Naive thymus-derived CD8-positive, alpha-beta T cell (primary cell): ENCODE results near the gene INPP5K. TPM values are rescaled to one million over a fixed set of nuclear protein-coding genes. Genes with fewer than 3 reads are reported as not detected.

ENCODE experiments used
- ATAC-seq, 2 donors: fragments of 150-1000 bp; cut with Tn5 transposase in 1 of 2; sonication (Bioruptor Pico), chemical (Tn5 transposase) in 1 of 2; 1 replicate in 1 of 2; 2 replicates in 1 of 2; pipeline ENCODE4 v1.10.0; 2021; ENCODE audit warnings: mild to moderate bottlenecking in 2 of 2, moderate library complexity in 2 of 2
- POLR2A ChIA-PET: fragments of 350-600 bp; sonication (Branson Sonifier 250); formaldehyde crosslinking; loops from one replicate; lab custom pipeline; 2021; ENCODE audit warnings: antibody characterized with exemption; lab: Charles Lee
- DNase-seq, 10 donors: peaks; one replicate each; pipeline versions ENCODE4 v3.0.0 to v3.0.0-alpha.2; 2020 to 2022
- H3K27ac Mint-ChIP-seq, 10 donors: one replicate each; pipeline ENCODE4 v1.8.0; 2020 to 2022; ENCODE audit warnings: mild to moderate bottlenecking in 10 of 10, mixed read lengths in 10 of 10, moderate library complexity in 4 of 10, inconsistent platforms in 1 of 10
- H3K27me3 Mint-ChIP-seq, 5 donors: one replicate each; pipeline ENCODE4 v1.8.0; 2021 to 2022; ENCODE audit warnings: mixed read lengths in 5 of 5
- H3K36me3 Mint-ChIP-seq, 3 donors: one replicate each; pipeline ENCODE4 v1.8.0; 2020 to 2022; ENCODE audit warnings: mixed read lengths in 3 of 3, mild to moderate bottlenecking in 2 of 3, inconsistent platforms in 1 of 3
- H3K4me1 Mint-ChIP-seq, 4 donors: one replicate each; pipeline ENCODE4 v1.8.0; 2021 to 2022; ENCODE audit warnings: mixed read lengths in 4 of 4
- H3K4me3 Mint-ChIP-seq, 10 donors: one replicate each; pipeline ENCODE4 v1.8.0; 2020 to 2022; ENCODE audit warnings: mild to moderate bottlenecking in 10 of 10, mixed read lengths in 10 of 10, moderate library complexity in 6 of 10, inconsistent platforms in 1 of 10
- H3K9me3 Mint-ChIP-seq, 9 donors: one replicate each; pipeline ENCODE4 v1.8.0; 2020 to 2022; ENCODE audit warnings: mixed read lengths in 9 of 9, mild to moderate bottlenecking in 3 of 9, inconsistent platforms in 1 of 9, moderate library complexity in 1 of 9
- polyA plus RNA-seq, 3 donors: library from polyadenylated mRNA; unstranded; fragments of 300-500 nt; fragmentation: Illumina TruSeq; gene quantifications; one replicate each; pipeline ENCODE4 v1.2.3, GENCODE V29; 2021
- total RNA-seq, 8 experiments: library from RNA in 2 of 8; stranded (reverse) in 2 of 8; gene quantifications; one replicate each; pipeline ENCODE4 v1.2.3 and lab custom pipeline; 2021 to 2026

The INPP5K gene
- total and polyA plus RNA-seq, 5 experiments from 2014 or later, result 62.0 to 93.8 (median 75.4) TPM

- no peaks in the 10 kb centered on the region for H3K36me3 Mint-ChIP-seq
- POLR2A ChIA-PET, result no interaction called here
- no peaks in the 10 kb centered on the region for H3K9me3 Mint-ChIP-seq
- H3K27me3 Mint-ChIP-seq, result no peaks in the 10 kb centered on the region
- DNase-seq (no peak), ATAC-seq (no peak)
- H3K27ac Mint-ChIP-seq, result peak overlapping the region in 1 of 10 donors; percentile 33
- H3K4me3 Mint-ChIP-seq, result no peak overlapping the region
- H3K4me1 Mint-ChIP-seq, result peaks cover 13 to 24% (median 16%) of the 10 kb centered on the region in 4 donors
These were observed 41.0 kb downstream of the INPP5K start for GRCh38 chr17:1475321-1475854.

- DNase-seq, result no peak
- H3K27ac Mint-ChIP-seq, result no peak overlapping the region
- POLR2A ChIA-PET, result interaction anchor here (0.5 to 2.8 kb wide), 5 partner anchors 11 to 42 kb away, joined by 3 to 10 read pairs (median 4); partner anchors contain the start of gene INPP5K
These were observed 41.8 kb downstream of the INPP5K start for GRCh38 chr17:1474402-1475189.

DNA sequence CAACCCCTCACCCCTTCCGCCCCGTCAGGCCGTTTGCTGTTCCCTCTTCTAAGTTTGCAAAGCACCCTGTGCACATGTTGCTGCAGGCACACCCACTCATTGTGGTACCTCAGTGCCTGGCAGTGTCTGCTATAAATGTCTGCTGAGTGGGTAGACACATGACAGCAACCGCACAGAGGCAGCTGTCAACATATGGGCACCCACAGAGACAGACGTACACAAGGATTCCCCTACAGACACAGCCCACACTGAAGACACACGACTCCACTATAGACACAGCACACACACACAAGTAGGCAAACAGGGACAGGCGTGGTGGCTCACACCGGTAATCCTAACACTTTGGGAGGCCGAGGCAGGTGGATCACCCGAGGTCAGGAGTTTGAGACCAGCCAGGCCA lies 42.6 kb downstream of the INPP5K start:
- Mint-ChIP-seq H3K9me3 (peaks cover 0 to 2% (median 0%) of the 10 kb centered on the region in 9 donors), H3K27ac (peak overlapping the region in 8 of 10 donors; percentile 20 to 89 (median 80)), H3K4me1 (peaks cover 13 to 24% (median 16%) of the 10 kb centered on the region in 4 donors), H3K36me3 (no peaks in the 10 kb centered on the region), H3K4me3 (peak overlapping the region in 5 of 10 donors; percentile 31 to 52 (median 43)), H3K27me3 (no peaks in the 10 kb centered on the region)
- POLR2A ChIA-PET, result interaction anchor here (0.5 to 2.8 kb wide), 3 partner anchors 11 to 43 kb away, joined by 4 to 10 read pairs (median 7); partner anchors contain the start of gene INPP5K
- DNase-seq (peak in 5 of 10 donors; percentile 45 to 74 (median 64)), ATAC-seq (peak; percentile 96)

More at GRCh38 chr17:1474402-1475189, 41.8 kb downstream of the INPP5K start:
- Mint-ChIP-seq H3K27me3 (no peaks in the 10 kb centered on the region), H3K9me3 (no peaks in the 10 kb centered on the region), H3K4me1 (peaks cover 13 to 24% (median 16%) of the 10 kb centered on the region in 4 donors), H3K36me3 (no peaks in the 10 kb centered on the region), H3K4me3 (no peak overlapping the region)
- no peak for ATAC-seq

GRCh38 chr17:1473170-1473569 lies 43.2 kb downstream of the INPP5K start:
- Mint-ChIP-seq H3K4me1 (peaks cover 13 to 24% (median 18%) of the 10 kb centered on the region in 4 donors), H3K27me3 (no peaks in the 10 kb centered on the region), H3K36me3 (peaks cover 0 to 4% (median 0%) of the 10 kb centered on the region in 3 donors), H3K4me3 (peak overlapping the region in 4 of 10 donors; percentile 19 to 68 (median 37)), H3K9me3 (peaks cover 0 to 2% (median 0%) of the 10 kb centered on the region in 9 donors), H3K27ac (peak overlapping the region in 5 of 10 donors; percentile 3 to 83 (median 55))
- POLR2A ChIA-PET, result interaction anchor here (1.2 to 2.8 kb wide), 2 partner anchors 43 to 108 kb away, joined by 3 to 7 read pairs; partner anchors contain the start of gene INPP5K
- DNase-seq (peak in 1 of 10 donors; percentile 23), ATAC-seq (peak; percentile 60 to 65)

DNA sequence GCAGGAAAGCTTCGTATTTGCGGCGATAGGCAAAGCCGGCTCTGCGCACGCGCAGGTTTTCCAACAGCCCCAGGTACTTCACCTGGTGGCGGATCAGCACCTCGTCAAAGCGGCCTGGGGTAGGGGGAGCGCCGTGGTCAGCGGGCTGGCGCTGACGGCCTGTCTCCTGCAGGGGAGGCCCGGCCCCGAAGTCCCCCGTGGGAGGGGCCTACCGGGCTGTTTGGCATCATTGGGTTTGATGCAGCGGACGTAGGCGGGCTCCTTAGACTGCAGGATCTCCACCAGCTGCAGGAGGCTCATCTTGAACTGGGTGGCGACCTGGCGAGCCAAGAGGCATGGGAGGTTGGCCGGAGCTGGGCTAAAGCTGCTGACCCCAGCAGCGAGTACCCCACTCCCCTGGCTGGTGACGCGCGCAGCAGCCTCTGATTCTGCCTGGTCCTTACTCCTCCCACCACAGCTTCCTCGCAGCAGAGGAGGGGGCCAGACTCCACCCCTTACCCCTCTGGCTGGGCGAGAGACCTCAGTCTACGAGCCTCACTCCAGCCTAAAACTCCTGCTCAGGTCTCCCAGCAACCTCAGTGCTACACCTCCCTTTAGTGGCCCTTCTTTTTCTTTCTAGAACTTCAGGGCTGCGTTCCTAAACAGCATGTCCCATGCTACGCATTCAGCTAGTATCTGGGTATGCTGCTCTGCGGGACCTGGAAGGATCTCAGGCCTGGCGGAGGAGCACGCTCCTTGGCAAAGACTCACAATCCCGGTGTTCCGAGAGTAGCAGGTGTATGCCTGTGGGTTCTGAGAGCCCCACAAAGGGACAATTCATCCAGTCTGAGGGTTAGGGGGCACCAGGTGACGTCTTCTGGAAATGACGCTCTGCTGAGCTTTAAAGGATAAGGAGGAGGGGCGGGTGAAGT lies 44.2 kb downstream of the INPP5K start:
- Mint-ChIP-seq H3K27ac (peak overlapping the region in 2 of 10 donors; percentile 49 to 53), H3K4me1 (peaks cover 13 to 24% (median 18%) of the 10 kb centered on the region in 4 donors), H3K4me3 (peak overlapping the region in 2 of 10 donors; percentile 18 to 68), H3K36me3 (peaks cover 0 to 5% (median 0%) of the 10 kb centered on the region in 3 donors), H3K27me3 (no peaks in the 10 kb centered on the region), H3K9me3 (peaks cover 0 to 2% (median 0%) of the 10 kb centered on the region in 9 donors)
- no peak for ATAC-seq
- DNase-seq, result no peak
- POLR2A ChIA-PET, result interaction anchor here (1.2 to 2.8 kb wide), 2 partner anchors 44 to 107 kb away, joined by 3 to 7 read pairs; partner anchors contain the start of gene INPP5K

DNA sequence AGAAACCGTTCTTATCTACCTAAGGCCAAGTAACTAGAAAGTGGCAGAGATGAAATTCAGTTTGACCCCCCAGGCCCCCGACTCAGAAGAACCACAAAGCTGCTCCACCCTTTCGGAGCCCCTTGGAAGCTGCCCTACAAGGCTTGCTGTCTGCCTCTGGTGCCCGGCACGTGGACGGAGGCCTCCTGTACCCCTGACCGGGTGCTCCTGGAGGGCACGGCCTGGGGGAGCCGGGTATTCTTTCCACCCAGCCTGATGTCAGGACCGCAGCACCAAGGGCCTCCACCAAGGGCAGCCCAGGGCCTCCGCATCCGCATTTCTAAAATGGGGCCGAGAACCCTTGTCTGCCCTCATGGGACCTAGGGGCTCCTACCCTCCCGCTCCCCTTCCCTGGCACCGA lies 44.9 kb downstream of the INPP5K start:
- H3K9me3 Mint-ChIP-seq, result peaks cover 0 to 2% (median 0%) of the 10 kb centered on the region in 9 donors
- peak overlapping the region in 1 of 10 donors; percentile 62 for H3K27ac Mint-ChIP-seq
- no peaks in the 10 kb centered on the region for H3K27me3 Mint-ChIP-seq
- peaks cover 13 to 22% (median 18%) of the 10 kb centered on the region in 4 donors for H3K4me1 Mint-ChIP-seq
- POLR2A ChIA-PET, result no interaction called here
- no peak for ATAC-seq
- DNase-seq, result no peak
- peaks cover 0 to 5% (median 0%) of the 10 kb centered on the region in 3 donors for H3K36me3 Mint-ChIP-seq
- no peak overlapping the region for H3K4me3 Mint-ChIP-seq

- no peak for ATAC-seq
- no peak for DNase-seq
- Mint-ChIP-seq H3K27ac (peak overlapping the region in 1 of 10 donors; percentile 62), H3K4me1 (peaks cover 13 to 20% (median 18%) of the 10 kb centered on the region in 4 donors), H3K4me3 (no peak overlapping the region), H3K9me3 (peaks cover 0 to 2% (median 0%) of the 10 kb centered on the region in 9 donors), H3K27me3 (no peaks in the 10 kb centered on the region), H3K36me3 (peaks cover 0 to 5% (median 0%) of the 10 kb centered on the region in 3 donors)
- POLR2A ChIA-PET, result interaction anchor here (0.6 kb wide), 1 partner anchor 15 kb away, joined by 3 read pairs; the partner anchor contains the start of gene CRK
These were observed 45.5 kb downstream of the INPP5K start for GRCh38 chr17:1470755-1471462.

GRCh38 chr17:1470071-1470754 lies 46.2 kb downstream of the INPP5K start:
- Mint-ChIP-seq H3K4me3 (no peak overlapping the region), H3K9me3 (peaks cover 0 to 2% (median 0%) of the 10 kb centered on the region in 9 donors), H3K27ac (peak overlapping the region in 1 of 10 donors; percentile 46), H3K27me3 (no peaks in the 10 kb centered on the region), H3K36me3 (peaks cover 0 to 5% (median 0%) of the 10 kb centered on the region in 3 donors), H3K4me1 (peaks cover 13 to 24% (median 18%) of the 10 kb centered on the region in 4 donors)
- ATAC-seq, result no peak
- POLR2A ChIA-PET, result interaction anchor here (0.6 kb wide), 1 partner anchor 14 kb away, joined by 3 read pairs; the partner anchor contains the start of gene CRK
- no peak for DNase-seq

- no peak for ATAC-seq
- peaks cover 0 to 2% (median 0%) of the 10 kb centered on the region in 9 donors for H3K9me3 Mint-ChIP-seq
- no peak overlapping the region for H3K4me3 Mint-ChIP-seq
- POLR2A ChIA-PET, result no interaction called here
- peaks cover 0 to 5% (median 0%) of the 10 kb centered on the region in 3 donors for H3K36me3 Mint-ChIP-seq
- no peak for DNase-seq
- H3K27me3 Mint-ChIP-seq, result no peaks in the 10 kb centered on the region
- H3K27ac Mint-ChIP-seq, result peak overlapping the region in 1 of 10 donors; percentile 54
- peaks cover 13 to 24% (median 17%) of the 10 kb centered on the region in 4 donors for H3K4me1 Mint-ChIP-seq
These were observed 47.1 kb downstream of the INPP5K start for GRCh38 chr17:1469231-1469852.

DNA sequence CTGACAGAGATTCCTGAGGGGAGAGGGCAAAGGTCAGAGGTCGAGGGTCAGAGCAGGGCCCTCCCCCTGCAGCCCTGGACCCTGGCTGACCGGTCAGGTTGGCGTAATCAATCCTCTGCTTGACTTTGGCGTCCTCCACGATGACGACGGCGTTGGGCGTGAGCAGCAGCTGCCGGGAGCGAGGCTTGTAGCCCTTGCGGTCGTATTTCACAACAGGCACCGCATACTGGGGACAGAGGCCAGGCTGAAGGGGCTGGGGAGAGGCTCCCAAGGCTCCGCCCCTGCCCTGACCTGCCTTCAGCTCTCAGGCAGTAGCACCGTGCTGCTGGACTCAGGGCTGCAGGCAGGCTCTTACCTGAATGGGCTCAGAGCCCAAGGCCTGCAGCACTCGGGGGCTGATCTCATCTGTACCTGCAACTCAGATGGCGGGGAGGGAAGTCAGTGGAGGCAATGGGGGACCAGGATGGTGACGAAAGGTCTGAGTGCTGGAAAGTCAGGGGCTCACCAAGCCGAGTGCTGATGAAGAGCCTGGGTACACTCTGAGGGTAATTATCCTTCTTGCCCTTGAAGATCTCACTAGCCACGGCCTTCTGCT lies 48.4 kb downstream of the INPP5K start:
- no peak for DNase-seq
- Mint-ChIP-seq H3K4me3 (no peak overlapping the region), H3K36me3 (peaks cover 0 to 5% (median 0%) of the 10 kb centered on the region in 3 donors), H3K27ac (no peak overlapping the region), H3K4me1 (peaks cover 10 to 19% (median 13%) of the 10 kb centered on the region in 4 donors), H3K27me3 (no peaks in the 10 kb centered on the region), H3K9me3 (peaks cover 0 to 2% (median 0%) of the 10 kb centered on the region in 9 donors)
- POLR2A ChIA-PET, result no interaction called here
- no peak for ATAC-seq
